ENCODE data around the gene KISS1R.

Gene KISS1R

DNA sequence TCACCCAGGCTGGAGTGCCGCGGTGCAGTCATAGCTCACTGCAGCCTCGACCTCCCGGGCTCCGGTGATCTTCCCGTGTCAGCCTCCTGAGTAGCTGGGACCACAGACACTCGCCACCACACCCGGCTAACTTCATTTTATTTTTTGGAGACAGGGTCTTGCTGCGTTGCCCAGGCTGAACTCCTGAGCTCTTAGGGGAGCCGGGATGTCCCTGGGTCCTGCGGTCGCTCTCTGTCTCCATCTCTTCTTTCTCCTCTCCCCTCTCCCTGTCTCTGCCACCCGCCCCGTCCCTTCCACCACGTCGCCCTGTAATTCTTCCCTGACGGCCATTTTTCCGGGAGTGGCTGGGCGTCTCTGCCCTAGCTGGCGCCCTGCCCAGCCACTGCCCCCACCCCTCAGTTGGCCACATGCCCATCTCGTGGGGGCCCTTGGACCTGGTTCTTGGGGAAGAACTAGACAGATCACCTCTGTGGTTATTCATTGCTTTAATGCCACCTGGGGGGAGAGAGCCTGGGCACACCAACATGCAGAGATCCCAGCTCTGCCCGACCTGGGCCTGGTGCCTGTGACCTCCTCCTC is 27.6 kb downstream of the KISS1R start:
- TF ChIP-seq, protein P1, sequence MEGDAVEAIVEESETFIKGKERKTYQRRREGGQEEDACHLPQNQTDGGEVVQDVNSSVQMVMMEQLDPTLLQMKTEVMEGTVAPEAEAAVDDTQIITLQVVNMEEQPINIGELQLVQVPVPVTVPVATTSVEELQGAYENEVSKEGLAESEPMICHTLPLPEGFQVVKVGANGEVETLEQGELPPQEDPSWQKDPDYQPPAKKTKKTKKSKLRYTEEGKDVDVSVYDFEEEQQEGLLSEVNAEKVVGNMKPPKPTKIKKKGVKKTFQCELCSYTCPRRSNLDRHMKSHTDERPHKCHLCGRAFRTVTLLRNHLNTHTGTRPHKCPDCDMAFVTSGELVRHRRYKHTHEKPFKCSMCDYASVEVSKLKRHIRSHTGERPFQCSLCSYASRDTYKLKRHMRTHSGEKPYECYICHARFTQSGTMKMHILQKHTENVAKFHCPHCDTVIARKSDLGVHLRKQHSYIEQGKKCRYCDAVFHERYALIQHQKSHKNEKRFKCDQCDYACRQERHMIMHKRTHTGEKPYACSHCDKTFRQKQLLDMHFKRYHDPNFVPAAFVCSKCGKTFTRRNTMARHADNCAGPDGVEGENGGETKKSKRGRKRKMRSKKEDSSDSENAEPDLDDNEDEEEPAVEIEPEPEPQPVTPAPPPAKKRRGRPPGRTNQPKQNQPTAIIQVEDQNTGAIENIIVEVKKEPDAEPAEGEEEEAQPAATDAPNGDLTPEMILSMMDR (IDR thresholded peaks at IDR 0.05), result no peak

DNA sequence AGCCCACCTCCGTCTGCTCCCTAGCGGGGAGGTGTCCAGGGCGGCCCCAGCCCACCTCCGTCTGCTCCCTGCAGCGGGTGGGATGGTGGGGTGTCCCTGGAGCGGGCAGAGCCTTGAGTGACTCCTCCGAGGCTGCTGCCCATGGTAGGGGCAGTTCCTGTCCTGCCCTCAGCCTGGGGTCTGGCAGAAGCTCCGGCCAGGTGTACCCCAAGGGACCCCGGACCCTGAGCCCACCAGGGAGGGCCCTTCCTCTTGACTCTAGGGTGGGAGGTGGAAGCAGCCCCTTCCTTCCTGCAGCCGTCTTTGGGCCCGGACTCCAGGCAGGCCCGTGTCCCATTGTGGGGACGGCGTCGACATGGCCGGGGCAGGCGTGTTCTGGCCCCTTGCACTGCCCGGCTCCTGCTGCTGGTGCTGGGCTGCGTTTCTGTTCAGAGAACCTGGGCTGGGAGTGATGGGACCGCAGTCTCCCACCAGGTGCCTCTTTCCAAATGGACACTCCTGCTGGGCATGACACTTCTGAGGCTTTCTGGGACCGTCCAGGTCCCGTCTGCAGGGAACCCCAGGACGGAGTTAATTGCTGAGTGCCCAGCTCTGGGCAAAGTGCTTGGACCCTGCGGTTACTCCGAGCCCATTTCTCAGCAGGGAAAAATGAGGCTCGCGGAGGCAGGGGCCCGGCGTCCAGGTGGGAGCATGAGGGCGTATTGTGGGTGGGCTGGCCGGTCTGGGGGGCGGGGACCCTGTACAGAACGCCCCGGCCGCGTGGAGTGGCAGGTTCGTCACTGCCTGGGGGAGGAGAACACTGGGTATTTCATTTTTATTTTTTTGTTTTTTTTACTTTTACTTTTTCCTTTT is 28.5 kb downstream of the KISS1R start:
- TF ChIP-seq, protein P1 (IDR thresholded peaks at IDR 0.05), result no peak

DNA sequence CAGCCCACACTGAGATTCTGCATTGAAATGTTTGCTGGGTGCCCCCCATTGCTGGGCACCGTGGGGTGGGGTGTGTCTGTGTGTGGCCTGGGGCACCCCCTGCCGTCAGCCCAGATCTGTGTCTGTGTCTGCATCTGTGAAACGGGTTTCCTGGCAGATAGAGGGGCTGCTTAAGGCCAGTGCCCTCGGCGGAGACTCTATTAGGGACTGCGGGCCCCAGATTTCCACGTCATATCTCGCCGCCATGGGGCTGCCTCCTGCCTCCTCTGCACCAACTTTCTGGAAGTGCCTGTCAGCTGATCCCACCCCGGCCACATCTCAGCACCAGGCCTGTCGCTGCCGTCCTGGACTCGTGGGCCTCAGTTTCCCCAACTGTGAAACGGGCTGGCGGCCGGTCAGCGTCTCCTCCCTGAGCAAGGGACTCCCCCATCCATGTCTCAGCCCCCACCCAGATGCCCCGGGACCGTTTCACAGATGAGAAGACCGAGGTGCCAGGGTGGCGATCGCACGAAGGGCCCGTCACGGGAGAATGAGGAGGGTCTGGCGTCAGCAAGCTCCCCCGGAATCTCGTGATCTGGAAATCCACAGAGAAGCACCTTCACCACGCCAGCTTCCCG is 30.1 kb downstream of the KISS1R start:
- TF ChIP-seq, protein P1 (IDR thresholded peaks at IDR 0.05), result no peak

DNA sequence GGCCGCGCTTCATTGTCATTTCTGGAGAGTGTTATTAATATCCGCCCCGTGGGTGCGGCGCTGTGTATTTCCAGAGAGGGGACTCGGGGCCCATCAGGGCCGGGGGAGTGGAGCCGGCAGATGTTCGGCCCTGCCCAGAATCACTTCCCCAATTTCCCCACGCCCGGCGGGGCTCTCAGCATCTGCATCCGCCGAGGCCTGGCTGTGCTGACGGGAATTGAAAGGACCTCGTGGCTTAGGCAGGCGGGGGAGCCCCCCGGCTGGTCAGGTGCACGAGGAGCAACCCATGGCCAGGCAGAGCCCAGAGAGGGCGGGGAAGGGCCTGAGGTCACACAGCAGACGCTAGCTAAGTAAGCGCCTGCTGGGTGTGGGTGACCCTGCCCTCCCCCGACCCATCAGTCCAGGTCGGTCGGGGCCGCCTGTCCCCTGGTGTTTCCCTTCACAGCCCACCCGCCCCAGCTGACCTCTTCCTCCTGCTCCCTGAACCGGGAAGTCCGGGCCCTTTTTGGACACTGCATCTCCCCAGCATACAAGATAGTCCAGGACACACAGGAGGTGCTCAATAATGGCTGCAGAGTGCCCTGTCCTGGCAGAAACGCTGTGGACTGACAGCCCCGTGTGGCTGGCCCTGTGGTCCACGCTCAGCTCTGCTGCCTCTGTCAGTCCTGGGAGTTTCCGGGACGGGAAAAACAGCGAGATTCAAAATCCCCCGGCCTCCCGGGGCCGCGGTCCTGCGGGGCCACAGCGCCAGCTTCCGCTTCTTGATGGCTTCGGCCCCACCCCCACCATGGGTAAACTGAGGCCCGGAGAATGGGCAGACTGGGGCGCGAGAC is 30.8 kb downstream of the KISS1R start:
- TF ChIP-seq, protein P1 (IDR thresholded peaks at IDR 0.05), result no peak

DNA sequence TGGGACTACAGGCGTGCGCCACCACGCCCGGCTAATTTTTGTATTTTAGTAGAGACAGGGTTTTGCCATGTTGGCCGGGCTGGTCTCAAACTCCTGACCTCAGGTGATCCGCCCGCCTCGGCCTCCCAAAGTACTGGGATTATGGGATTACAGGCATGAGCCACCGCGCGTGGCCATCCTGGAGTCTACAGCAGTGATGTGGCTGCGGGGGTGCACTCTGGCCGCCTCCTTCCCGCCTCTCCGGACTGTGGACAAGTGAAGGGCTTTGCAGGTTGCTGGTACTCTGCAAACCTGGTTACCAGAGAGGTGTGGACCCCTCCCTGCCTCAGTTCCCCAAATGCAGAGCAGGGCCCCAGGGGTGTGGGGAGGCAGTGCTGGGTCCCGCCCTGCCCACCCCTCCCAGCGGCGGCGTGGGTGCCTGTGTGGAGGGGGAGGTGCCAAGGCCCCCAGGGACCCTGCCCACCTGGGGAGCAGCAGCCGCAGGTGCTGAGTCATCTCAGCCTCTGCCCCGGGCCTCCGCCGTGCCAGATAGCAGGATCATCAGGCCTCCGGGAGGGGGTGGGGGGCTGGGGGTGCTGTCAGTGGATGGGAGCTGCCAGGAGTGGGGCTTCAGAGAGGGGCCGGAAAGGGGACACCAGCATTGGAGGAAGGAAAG is 31.8 kb downstream of the KISS1R start:
- TF ChIP-seq, protein P1 (IDR thresholded peaks at IDR 0.05), result no peak

DNA sequence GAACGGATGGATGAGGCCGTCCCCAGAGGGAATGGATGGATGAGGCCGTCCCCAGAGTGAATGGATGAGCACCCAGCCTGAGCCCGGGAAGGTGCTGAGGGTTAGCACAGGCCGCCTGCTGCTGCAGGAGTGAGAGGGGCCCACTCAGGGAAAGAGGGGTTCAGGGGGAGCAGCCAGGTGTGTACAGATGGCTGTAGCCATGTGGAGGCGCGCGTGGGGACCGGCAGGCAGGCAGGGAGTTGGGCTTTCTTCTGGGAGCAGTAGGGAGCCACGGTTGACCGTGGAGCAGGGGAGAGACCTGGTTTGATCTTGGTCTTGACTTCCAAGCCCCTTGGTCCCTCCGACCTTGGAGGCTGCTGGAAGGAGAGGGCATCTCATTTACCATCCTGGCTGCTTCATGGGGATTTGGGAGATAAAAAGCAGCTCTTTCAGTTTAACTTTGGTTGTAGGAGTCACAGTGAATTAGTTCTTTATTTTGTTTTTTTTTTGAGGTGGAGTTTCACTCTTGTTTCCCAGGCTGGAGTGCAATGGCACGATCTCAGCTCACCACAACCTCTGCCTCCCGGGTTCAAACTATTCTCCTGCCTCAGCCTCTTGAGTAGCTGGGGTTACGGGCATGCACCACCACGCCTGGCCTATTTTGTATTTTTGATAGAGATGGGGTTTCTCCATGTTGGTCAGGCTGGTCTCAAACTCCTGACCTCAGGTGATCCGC is 33.4 kb downstream of the KISS1R start:
- TF ChIP-seq, protein P1 (IDR thresholded peaks at IDR 0.05), result no peak
